H9 (cell line): Measurements from ENCODE around the gene P4HB. TPM values are rescaled to one million over a fixed set of nuclear protein-coding genes. Genes with fewer than 3 reads are reported as not detected.
A peak's percentile ranks its signal among the peaks of the same experiment; 100 is the strongest.

ENCODE experiments used
- DNase-seq: peaks from one replicate; pipeline ENCODE4 v3.0.0-alpha.2; 2017
- H2AFZ ChIP-seq: one replicate; pipeline ENCODE4 v1.6.1; 2013; ENCODE audit warnings: mild to moderate bottlenecking, low read length, control low read depth, moderate library complexity
- H2AK5ac ChIP-seq: 2 replicates; pipeline ENCODE4 v1.6.1; 2013; ENCODE audit warnings: low read length, control low read depth, mixed read lengths; ENCODE audit not compliant: insufficient read length
- H2BK120ac ChIP-seq: one replicate; pipeline ENCODE4 v1.6.1; 2013; ENCODE audit warnings: low read depth, mild to moderate bottlenecking, low read length, control low read depth, inconsistent platforms; ENCODE audit not compliant: poor library complexity, severe bottlenecking
- H2BK12ac ChIP-seq: 2 replicates; pipeline ENCODE4 v1.6.1; 2013; ENCODE audit warnings: low read length, control low read depth, mixed read lengths, low read depth; ENCODE audit not compliant: insufficient read length
- H2BK15ac ChIP-seq: 2 replicates; pipeline ENCODE4 v1.6.1; 2013; ENCODE audit warnings: low read depth, low read length, control low read depth
- H2BK20ac ChIP-seq: one replicate; pipeline ENCODE4 v1.6.1; 2013; ENCODE audit warnings: low read depth, mild to moderate bottlenecking, low read length, control low read depth, inconsistent platforms; ENCODE audit not compliant: poor library complexity, severe bottlenecking
- H2BK5ac ChIP-seq: 2 replicates; pipeline ENCODE4 v1.6.1; 2013; ENCODE audit warnings: low read length, control low read depth, mixed read lengths; ENCODE audit not compliant: insufficient read length
- H3K14ac ChIP-seq: 2 replicates; pipeline ENCODE4 v1.6.1; 2013; ENCODE audit warnings: low read length, control low read depth; ENCODE audit not compliant: insufficient read depth
- H3K18ac ChIP-seq: 2 replicates; pipeline ENCODE4 v1.6.1; 2013; ENCODE audit warnings: low read depth, mild to moderate bottlenecking, mixed read lengths, low read length, control low read depth; ENCODE audit not compliant: insufficient read length
- H3K23ac ChIP-seq: 2 replicates; pipeline ENCODE4 v1.6.1; 2013; ENCODE audit warnings: low read length, control low read depth, mixed read lengths, low read depth; ENCODE audit not compliant: insufficient read length
- H3K23me2 ChIP-seq: 2 replicates; pipeline ENCODE4 v1.6.1; 2013; ENCODE audit warnings: low read depth, mild to moderate bottlenecking, mixed read lengths, low read length, control low read depth; ENCODE audit not compliant: insufficient read length, poor library complexity, severe bottlenecking
- H3K27ac ChIP-seq: 2 replicates; pipeline ENCODE4 v1.5.1; 2013; ENCODE audit warnings: low read length, control low read depth, mixed read lengths, low read depth; ENCODE audit not compliant: insufficient read length
- H3K27me3 ChIP-seq: 2 replicates; pipeline ENCODE4 v1.6.1; 2013; ENCODE audit warnings: low read length, control low read depth, inconsistent platforms; ENCODE audit not compliant: insufficient read depth
- H3K4ac ChIP-seq: 2 replicates; pipeline ENCODE4 v1.6.1; 2013; ENCODE audit warnings: low read depth, mild to moderate bottlenecking, control low read depth, inconsistent platforms, low read length, moderate library complexity
- H3K4me1 ChIP-seq: 2 replicates; pipeline ENCODE4 v1.6.1; 2013; ENCODE audit warnings: low read length, control low read depth, inconsistent platforms; ENCODE audit not compliant: insufficient read depth
- H3K4me2 ChIP-seq: 2 replicates; pipeline ENCODE4 v1.6.1; 2013; ENCODE audit warnings: low read length, control low read depth, mixed read lengths; ENCODE audit not compliant: insufficient read length, insufficient read depth
- H3K56ac ChIP-seq: 2 replicates; pipeline ENCODE4 v1.6.1; 2013; ENCODE audit warnings: low read depth, mild to moderate bottlenecking, mixed read lengths, low read length, control low read depth; ENCODE audit not compliant: insufficient read length
- H3K79me1 ChIP-seq: 2 replicates; pipeline ENCODE4 v1.6.1; 2013; ENCODE audit warnings: low read depth, mild to moderate bottlenecking, moderate library complexity, low read length, control low read depth, inconsistent platforms; ENCODE audit not compliant: insufficient read depth, poor library complexity, severe bottlenecking
- H3K79me2 ChIP-seq: 2 replicates; pipeline ENCODE4 v1.6.1; 2013; ENCODE audit warnings: low read length, control low read depth, inconsistent platforms; ENCODE audit not compliant: insufficient read depth
- H3K9ac ChIP-seq: 2 replicates; pipeline ENCODE4 v1.6.1; 2013; ENCODE audit warnings: low read length, control low read depth, mixed read lengths; ENCODE audit not compliant: insufficient read length; ENCODE audit errors: extremely low read depth
- H3K9me3 ChIP-seq: one replicate; pipeline ENCODE4 v1.6.1; 2013; ENCODE audit warnings: low read depth, low read length, inconsistent platforms; ENCODE audit not compliant: control insufficient read depth
- H3T11ph ChIP-seq: one replicate; pipeline ENCODE4 v1.6.1; 2013; ENCODE audit warnings: mild to moderate bottlenecking, low read length, control low read depth, inconsistent platforms
- H4K20me1 ChIP-seq: one replicate; pipeline ENCODE4 v1.6.1; 2013; ENCODE audit not compliant: control insufficient read depth, insufficient read length, insufficient read depth
- H4K5ac ChIP-seq: 2 replicates; pipeline ENCODE4 v1.6.1; 2013; ENCODE audit warnings: low read depth, mild to moderate bottlenecking, mixed read lengths, low read length, control low read depth; ENCODE audit not compliant: insufficient read length
- H4K8ac ChIP-seq: replicated peaks from 2 replicates; pipeline ENCODE4 v1.6.1; 2013; ENCODE audit warnings: low read length, control low read depth, mixed read lengths, low read depth; ENCODE audit not compliant: insufficient read length
- H4K91ac ChIP-seq: 2 replicates; pipeline ENCODE4 v1.6.1; 2013; ENCODE audit warnings: low read depth, mild to moderate bottlenecking, moderate library complexity, mixed read lengths, low read length, control low read depth; ENCODE audit not compliant: insufficient read length
- H3K27ac Mint-ChIP-seq, 3 experiments: 2 replicates in 2 of 3; 3 replicates in 1 of 3; pipeline ENCODE4 v1.8.0; 2020 to 2021; ENCODE audit warnings: mixed read lengths in 3 of 3, mild to moderate bottlenecking in 1 of 3, moderate library complexity in 1 of 3
- H3K27me3 Mint-ChIP-seq: 2 replicates; pipeline ENCODE4 v1.8.0; 2021; ENCODE audit warnings: low read depth, mild to moderate bottlenecking, moderate library complexity, mixed read lengths
- H3K36me3 Mint-ChIP-seq, 3 experiments: 2 replicates in 2 of 3; 3 replicates in 1 of 3; pipeline ENCODE4 v1.8.0; 2020 to 2021; ENCODE audit warnings: low read depth in 3 of 3, mixed read lengths in 3 of 3; ENCODE audit not compliant: insufficient read depth in 1 of 3
- H3K4me1 Mint-ChIP-seq, 2 experiments: 2 replicates each; pipeline ENCODE4 v1.8.0; 2020; ENCODE audit warnings: mixed read lengths in 2 of 2
- H3K4me3 Mint-ChIP-seq, 2 experiments: 2 replicates in 1 of 2; 3 replicates in 1 of 2; pipeline ENCODE4 v1.8.0; 2020 to 2021; ENCODE audit warnings: mild to moderate bottlenecking in 2 of 2, mixed read lengths in 2 of 2, moderate library complexity in 1 of 2
- H3K9me3 Mint-ChIP-seq, 2 experiments: 2 replicates in 1 of 2; 3 replicates in 1 of 2; pipeline ENCODE4 v1.8.0; 2020; ENCODE audit warnings: mild to moderate bottlenecking in 2 of 2, mixed read lengths in 2 of 2, moderate library complexity in 1 of 2
- CTCF ChIP-seq: fragments of 200-600 bp; sonication (generic); conservative IDR thresholded peaks from 3 replicates; pipeline ENCODE4 v1.8.0; 2021; ENCODE audit warnings: antibody characterized with exemption, mild to moderate bottlenecking
- WGBS: extraction: QIAGEN DNeasy Blood & Tissue Kit; methylation state at CpG from one replicate; pipeline ENCODE4 v1.1.7; 2013; ENCODE audit warnings: missing lambda C conversion rate, low lambda C conversion rate, mixed read lengths; ENCODE audit not compliant: insufficient read length; ENCODE audit errors: extremely low coverage; 5-methylcytosine and 5-hydroxymethylcytosine counted together
- total RNA-seq: library from RNA; stranded (reverse); gene quantifications from 2 replicates; pipeline ENCODE4 v1.2.1, GENCODE V29; 2021

Gene P4HB
- total RNA-seq, 1 experiment from 2014 or later, result 366 TPM

GRCh38 chr17:81842378-81842724, 18.0 kb downstream of the P4HB start:
- Histone ChIP-seq H3K9me3 (no peaks in the 10 kb centered on the region), H2BK5ac (no peak overlapping the region), H4K20me1 (no peaks in the 10 kb centered on the region), H3K23ac (no peak overlapping the region), H3K79me1 (no peaks in the 10 kb centered on the region), H2BK15ac (no peak overlapping the region), H3K18ac (no peak overlapping the region), H3K23me2 (no peaks in the 10 kb centered on the region), H4K91ac (no peak overlapping the region), H3K14ac (no peak overlapping the region), H3K27me3 (no peaks in the 10 kb centered on the region), H3K4me2 (no peak overlapping the region), H2BK12ac (no peak overlapping the region), H4K5ac (no peak overlapping the region), H2BK120ac (no peak overlapping the region), H3K56ac (no peak overlapping the region), H4K8ac (no peak overlapping the region), H3T11ph (no peak overlapping the region), H2BK20ac (no peak overlapping the region), H3K4ac (no peak overlapping the region), H3K9ac (no peak overlapping the region), H3K4me1 (no peaks in the 10 kb centered on the region), H3K79me2 (peaks cover 2% of the 10 kb centered on the region; the same call in 1 of the 2 replicates), H2AFZ (no peak overlapping the region), H2AK5ac (no peak overlapping the region), H3K27ac (no peak overlapping the region)
- no peak for TF ChIP-seq CTCF
- no peak for DNase-seq
- Mint-ChIP-seq H3K36me3 (peaks cover 17 to 46% (median 38%) of the 10 kb centered on the region in 3 experiments; a peak in 6 of 7 replicates), H3K4me1 (peaks cover 5 to 6% of the 10 kb centered on the region in 2 experiments; a peak in 3 of 4 replicates), H3K27me3 (no peaks in the 10 kb centered on the region), H3K4me3 (no peak overlapping the region), H3K27ac (0 out of 7 replicates have a peak overlapping the region, but pooled peaks of 1 of the 3 experiments have one; percentile 34), H3K9me3 (no peaks in the 10 kb centered on the region)
- no CpG with 5 or more reads among the region's 11 CpGs for WGBS
